GM18858 (cell line): ENCODE data around the gene ZNF830.
"Not testable (repeated sequence)": the region's sequence is repeated elsewhere in the genome, so short reads cannot be mapped to it uniquely, and the experiment has no call there.

Source experiments
- ATAC-seq: cut with Tn5 transposase; IDR thresholded peaks from one replicate; pipeline ENCODE4 v1.9.1; 2021; ENCODE audit not compliant: unreplicated experiment

Gene ZNF830

DNA sequence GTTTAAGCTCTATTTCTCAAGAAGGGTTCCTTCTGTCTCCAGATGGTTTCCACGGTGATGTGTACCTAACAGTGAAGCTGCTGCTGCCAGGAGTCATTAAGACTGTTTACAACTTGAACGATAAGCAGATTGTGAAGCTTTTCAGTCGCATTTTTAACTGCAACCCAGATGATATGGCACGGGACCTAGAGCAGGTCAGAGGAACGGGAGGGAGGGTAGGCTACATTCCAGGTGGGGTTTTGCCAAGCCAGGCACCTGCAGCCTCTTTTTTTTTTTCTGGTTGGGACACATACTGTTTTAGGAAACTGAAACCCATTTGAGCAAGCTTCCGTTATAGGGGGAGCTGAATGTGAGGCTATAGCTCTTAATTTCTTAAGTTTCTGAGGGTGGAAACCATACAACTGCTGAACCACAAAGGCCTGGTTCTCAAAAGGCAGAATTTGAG lies 29.6 kb downstream of the ZNF830 start:
- no peak for ATAC-seq

DNA sequence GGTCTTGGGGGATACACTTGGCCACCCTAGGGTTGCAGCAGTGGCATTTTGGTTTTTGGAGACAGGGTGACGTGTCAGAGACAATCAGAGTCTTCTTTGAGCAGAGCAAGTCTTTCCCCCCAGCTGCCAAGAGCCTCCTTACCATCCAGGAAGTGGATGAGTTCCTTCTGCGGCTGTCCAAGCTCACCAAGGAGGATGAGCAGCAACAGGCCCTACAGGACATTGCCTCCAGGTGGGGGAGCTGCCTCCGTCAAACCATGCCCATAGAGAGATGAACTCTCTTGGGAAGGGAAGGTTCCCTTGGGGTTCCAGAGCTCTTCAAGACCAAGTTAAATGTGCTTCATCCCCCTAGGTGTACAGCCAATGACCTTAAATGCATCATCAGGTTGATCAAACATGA lies 30.3 kb downstream of the ZNF830 start:
- ATAC-seq: no peak

- no peak for ATAC-seq
Measured at GRCh38 chr17:34993031-34993430, 31.7 kb downstream of the ZNF830 start.

GRCh38 chr17:34996422-34997285 lies 35.3 kb downstream of the ZNF830 start:
- ATAC-seq: no peak

GRCh38 chr17:34997355-34997862 lies 36.1 kb downstream of the ZNF830 start:
- ATAC-seq: no peak

DNA sequence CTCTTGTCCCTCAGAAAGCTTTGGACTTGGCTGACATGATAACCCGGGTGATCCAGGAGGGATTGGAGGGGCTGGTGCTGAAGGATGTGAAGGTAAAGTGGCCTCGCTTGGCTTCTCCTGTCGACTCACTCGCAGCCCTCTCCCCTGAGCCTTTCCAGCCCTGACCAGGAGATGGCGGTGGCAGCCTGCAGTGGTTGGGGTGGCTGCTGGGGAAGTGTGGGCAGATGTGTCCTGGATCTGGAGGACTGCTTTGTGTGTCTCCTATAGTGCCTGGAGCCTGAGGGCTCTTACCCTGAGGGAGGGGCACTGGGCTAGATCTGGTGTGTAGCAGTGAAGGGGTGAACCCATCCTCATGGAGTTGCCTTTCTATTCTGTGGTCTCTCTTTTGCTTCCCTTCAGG lies 36.9 kb downstream of the ZNF830 start:
- no peak for ATAC-seq

DNA sequence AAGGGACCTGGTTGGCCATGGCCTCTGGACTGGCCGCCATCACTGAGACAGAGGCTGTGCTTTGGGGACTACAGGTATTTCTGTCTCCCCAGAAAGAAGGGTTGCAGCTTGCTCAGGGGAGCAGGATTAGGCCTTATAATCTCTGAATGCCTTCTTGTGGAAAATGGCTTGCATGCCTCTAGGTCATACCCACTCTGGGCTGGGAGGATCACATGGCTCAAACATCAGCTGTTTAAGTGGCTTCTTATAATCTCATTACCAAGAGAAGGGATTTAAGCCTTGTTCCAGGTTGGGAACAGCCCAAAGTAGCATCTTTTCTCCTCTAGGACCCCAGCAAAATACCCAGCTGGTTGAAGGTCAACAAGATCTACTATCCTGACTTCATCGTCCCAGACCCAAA lies 38.1 kb downstream of the ZNF830 start:
- ATAC-seq: no peak

GRCh38 chr17:35000965-35001364 lies 39.6 kb downstream of the ZNF830 start:
- ATAC-seq: not testable (repeated sequence)

DNA sequence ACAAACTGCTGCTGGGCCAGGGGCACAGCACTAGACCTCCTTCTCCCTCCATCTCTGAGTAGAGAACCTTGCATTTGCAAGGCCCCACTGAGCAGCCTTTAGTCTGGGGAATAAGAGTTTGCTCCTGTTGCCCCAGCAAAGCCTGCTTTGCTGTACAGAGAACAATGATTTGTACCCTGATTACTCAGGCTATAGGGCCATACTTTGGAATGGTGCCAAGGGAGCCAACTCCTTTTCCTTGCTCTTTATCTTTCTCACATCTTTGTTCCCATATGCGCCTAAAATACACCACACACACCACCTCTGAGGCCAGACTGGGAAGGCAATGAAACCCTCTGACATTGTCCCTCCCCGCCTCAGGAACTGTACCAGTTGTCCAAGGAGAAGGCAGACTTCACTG lies 40.2 kb downstream of the ZNF830 start:
- no peak for ATAC-seq

GRCh38 chr17:35002876-35003551 lies 41.7 kb downstream of the ZNF830 start:
- no peak for ATAC-seq

- ATAC-seq: no peak
Measured at GRCh38 chr17:35003778-35004177, 42.4 kb downstream of the ZNF830 start.

- ATAC-seq: no peak
Measured at GRCh38 chr17:35006345-35006744, 45.0 kb downstream of the ZNF830 start.

GRCh38 chr17:35006961-35007360 lies 45.6 kb downstream of the ZNF830 start:
- ATAC-seq: no peak

- no peak for ATAC-seq
Measured at GRCh38 chr17:35010093-35010492, 48.8 kb downstream of the ZNF830 start.

GRCh38 chr17:35011671-35012216 lies 50.4 kb downstream of the ZNF830 start:
- no peak for ATAC-seq
